Right atrium auricular region (tissue), 2 donors: ENCODE data around the gene TRIM10. TPM values are rescaled to one million over a fixed set of nuclear protein-coding genes. Genes with fewer than 3 reads are reported as not detected.
"Not testable (repeated sequence)": the region's sequence is repeated elsewhere in the genome, so short reads cannot be mapped to it uniquely, and the experiment has no call there.

Source experiments
- DNase-seq: peaks from one replicate; pipeline ENCODE4 v3.0.0-alpha.2; 2019; ENCODE audit warnings: low spot score
- H3K27ac ChIP-seq, 2 donors: fragments of 200-600 bp; sonication (generic); 1 replicate in 1 of 2; 2 replicates in 1 of 2; pipeline ENCODE4 v1.5.1; 2016 to 2019
- H3K27me3 ChIP-seq, 2 donors: fragments of 200-600 bp; sonication (generic); one replicate each; pipeline versions ENCODE4 v1.5.1 to v1.6.0; 2017 to 2019
- H3K36me3 ChIP-seq: fragments of 200-600 bp; sonication (generic); one replicate; pipeline ENCODE4 v1.5.1; 2016
- H3K4me1 ChIP-seq, 2 donors: fragments of 200-600 bp; sonication (generic); one replicate each; pipeline versions ENCODE4 v1.5.1 to v1.6.0; 2017 to 2019
- H3K4me3 ChIP-seq, 2 donors: fragments of 200-600 bp; sonication (generic); 1 replicate in 1 of 2; 2 replicates in 1 of 2; pipeline ENCODE4 v1.5.1; 2017 to 2019; ENCODE audit warnings: mild to moderate bottlenecking in 1 of 2, moderate library complexity in 1 of 2
- H3K9me3 ChIP-seq, 2 donors: fragments of 200-600 bp; sonication (generic); one replicate each; pipeline ENCODE4 v1.5.1; 2019
- CTCF ChIP-seq, 2 donors: fragments of 200-600 bp; sonication (generic); IDR thresholded peaks; one replicate each; pipeline ENCODE4 v1.5.1; 2019; ENCODE audit warnings: antibody characterized with exemption in 2 of 2
- total RNA-seq, 2 donors: library from RNA; depleted of rRNA; stranded (reverse); fragments of >200 nt; gene quantifications; one replicate each; pipeline ENCODE4 v1.1.0, GENCODE V29; 2016

The TRIM10 gene
- total RNA-seq, 2 donors from 2014 or later: not detected

GRCh38 chr6:30142665-30143064 lies 18.3 kb downstream of the TRIM10 start:
- no peaks in the 10 kb centered on the region for H3K4me1 ChIP-seq
- no peaks in the 10 kb centered on the region for H3K9me3 ChIP-seq
- DNase-seq: no peak
- no peaks in the 10 kb centered on the region for H3K27me3 ChIP-seq
- no peak for TF ChIP-seq CTCF (IDR thresholded peaks at IDR 0.05)
- no peak overlapping the region for H3K4me3 ChIP-seq
- H3K27ac ChIP-seq: no peak overlapping the region
- no peaks in the 10 kb centered on the region for H3K36me3 ChIP-seq

GRCh38 chr6:30140240-30140639 lies 20.8 kb downstream of the TRIM10 start:
- DNase-seq, H3K4me3 ChIP-seq, H3K27me3 ChIP-seq, H3K9me3 ChIP-seq, H3K27ac ChIP-seq, H3K36me3 ChIP-seq, H3K4me1 ChIP-seq: not testable (repeated sequence)

DNA sequence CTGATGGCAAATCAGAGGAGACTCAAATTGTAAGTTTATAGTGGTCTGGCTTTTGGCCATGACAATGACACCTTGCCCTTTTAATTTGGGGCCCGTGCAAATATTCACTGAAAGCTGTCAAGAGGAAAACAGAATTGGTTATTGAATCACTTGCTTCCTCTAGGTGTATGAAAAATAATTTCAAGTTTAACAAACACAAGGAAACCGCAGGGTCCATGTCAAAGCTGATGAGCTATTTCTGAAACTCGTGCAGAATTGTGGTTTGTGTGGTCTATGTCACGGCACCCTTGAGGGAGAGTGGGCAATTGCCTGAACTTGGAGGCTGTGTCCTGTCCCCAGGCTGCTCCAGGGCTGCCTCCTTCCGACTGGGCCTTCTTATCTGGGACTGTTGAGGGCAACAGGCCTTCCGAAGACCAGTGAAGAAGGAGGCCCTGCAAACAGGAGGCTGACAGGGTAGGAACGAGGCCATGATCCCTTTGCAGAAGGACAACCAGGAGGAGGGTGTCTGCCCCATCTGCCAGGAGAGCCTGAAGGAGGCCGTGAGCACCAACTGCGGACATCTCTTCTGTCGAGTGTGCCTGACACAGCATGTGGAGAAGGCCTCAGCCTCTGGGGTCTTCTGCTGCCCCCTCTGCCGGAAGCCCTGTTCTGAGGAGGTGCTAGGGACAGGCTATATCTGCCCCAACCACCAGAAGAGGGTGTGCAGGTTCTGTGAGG lies 24.3 kb downstream of the TRIM10 start:
- Histone ChIP-seq H3K27me3 (no peaks in the 10 kb centered on the region), H3K9me3 (no peaks in the 10 kb centered on the region), H3K4me1 (no peaks in the 10 kb centered on the region), H3K27ac (no peak overlapping the region), H3K4me3 (no peak overlapping the region), H3K36me3 (no peaks in the 10 kb centered on the region)
- TF ChIP-seq CTCF (IDR thresholded peaks at IDR 0.05): no peak
- DNase-seq: no peak

DNA sequence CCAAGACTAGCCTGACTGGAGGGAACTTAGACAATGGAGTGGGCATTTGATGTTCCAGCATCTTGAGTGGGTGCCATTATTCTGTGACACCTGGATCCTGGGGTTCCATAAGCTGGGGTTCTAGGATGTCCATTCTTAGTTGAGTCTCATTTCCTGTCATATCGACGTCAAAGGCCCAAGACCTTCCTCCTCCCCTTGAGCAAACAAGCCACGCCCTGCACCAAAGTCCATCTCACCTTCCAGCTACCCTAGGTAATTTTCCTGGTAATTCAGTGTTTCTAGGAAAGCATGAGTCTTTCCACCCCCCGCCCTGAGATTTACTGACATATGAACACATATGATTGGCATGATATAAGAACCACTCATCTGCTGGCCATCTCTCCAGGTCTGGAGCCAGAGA lies 25.3 kb downstream of the TRIM10 start, which contains the start of gene TRIM40:
Gene TRIM40, plus strand, starts transcription at position 384 of the 400 bp plus-strand sequence. CDS start 897 bp downstream, outside the sequence.
- no peak within 1 kb of the TSS for H3K4me3 ChIP-seq
- H3K36me3 ChIP-seq: no peaks in the 10 kb centered on the region
- no peak for TF ChIP-seq CTCF (IDR thresholded peaks at IDR 0.05)
- H3K4me1 ChIP-seq: no peaks in the 10 kb centered on the region
- DNase-seq: no peak
- H3K9me3 ChIP-seq: no peaks in the 10 kb centered on the region
- H3K27me3 ChIP-seq: no peaks in the 10 kb centered on the region
- no peak within 1 kb of the TSS for H3K27ac ChIP-seq

DNA sequence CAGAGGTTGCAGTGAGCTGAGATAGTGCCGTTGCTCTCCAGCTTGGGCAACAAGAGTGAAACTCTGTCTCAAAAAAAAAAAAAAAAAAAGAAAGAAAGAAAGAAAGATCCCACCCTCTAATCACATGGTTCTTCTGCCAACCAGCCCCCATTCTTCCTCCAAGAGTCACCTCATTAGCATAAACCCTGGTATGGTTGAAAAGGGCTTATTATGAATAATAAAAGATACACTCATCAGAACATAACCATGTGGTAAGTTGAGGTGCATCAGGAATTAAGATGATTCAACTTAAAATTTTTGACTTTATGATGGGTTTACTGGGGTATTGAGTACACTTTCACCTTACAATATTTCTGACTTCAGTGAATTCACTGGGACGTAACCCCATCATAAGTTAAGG lies 25.9 kb downstream of the TRIM10 start:
- H3K9me3 ChIP-seq: no peaks in the 10 kb centered on the region
- H3K27me3 ChIP-seq: peaks cover 3 to 4% of the 10 kb centered on the region in 2 donors
- no peaks in the 10 kb centered on the region for H3K36me3 ChIP-seq
- H3K4me3 ChIP-seq: no peak overlapping the region
- H3K4me1 ChIP-seq: no peaks in the 10 kb centered on the region
- no peak for TF ChIP-seq CTCF (IDR thresholded peaks at IDR 0.05)
- no peak overlapping the region for H3K27ac ChIP-seq
- no peak for DNase-seq

GRCh38 chr6:30131947-30132497 lies 29.0 kb downstream of the TRIM10 start:
- H3K27ac ChIP-seq: no peak overlapping the region
- H3K4me3 ChIP-seq: no peak overlapping the region
- DNase-seq: no peak

More at GRCh38 chr6:30131947-30132497, 29.0 kb downstream of the TRIM10 start:
- TF ChIP-seq CTCF (IDR thresholded peaks at IDR 0.05): no peak
- H3K4me1 ChIP-seq: peaks cover 0 to 6% of the 10 kb centered on the region in 2 donors
- no peaks in the 10 kb centered on the region for H3K9me3 ChIP-seq
- no peaks in the 10 kb centered on the region for H3K36me3 ChIP-seq
- H3K27me3 ChIP-seq: peaks cover 20 to 27% of the 10 kb centered on the region in 2 donors
